ENCODE results near the gene MAB21L1. TPM values are rescaled to one million over a fixed set of nuclear protein-coding genes. Genes with fewer than 3 reads are reported as not detected.
A peak's percentile ranks its signal among the peaks of the same experiment; 100 is the strongest.

Gene MAB21L1
- polyA plus RNA-seq, 3 donors from 2014 or later = not detected

DNA sequence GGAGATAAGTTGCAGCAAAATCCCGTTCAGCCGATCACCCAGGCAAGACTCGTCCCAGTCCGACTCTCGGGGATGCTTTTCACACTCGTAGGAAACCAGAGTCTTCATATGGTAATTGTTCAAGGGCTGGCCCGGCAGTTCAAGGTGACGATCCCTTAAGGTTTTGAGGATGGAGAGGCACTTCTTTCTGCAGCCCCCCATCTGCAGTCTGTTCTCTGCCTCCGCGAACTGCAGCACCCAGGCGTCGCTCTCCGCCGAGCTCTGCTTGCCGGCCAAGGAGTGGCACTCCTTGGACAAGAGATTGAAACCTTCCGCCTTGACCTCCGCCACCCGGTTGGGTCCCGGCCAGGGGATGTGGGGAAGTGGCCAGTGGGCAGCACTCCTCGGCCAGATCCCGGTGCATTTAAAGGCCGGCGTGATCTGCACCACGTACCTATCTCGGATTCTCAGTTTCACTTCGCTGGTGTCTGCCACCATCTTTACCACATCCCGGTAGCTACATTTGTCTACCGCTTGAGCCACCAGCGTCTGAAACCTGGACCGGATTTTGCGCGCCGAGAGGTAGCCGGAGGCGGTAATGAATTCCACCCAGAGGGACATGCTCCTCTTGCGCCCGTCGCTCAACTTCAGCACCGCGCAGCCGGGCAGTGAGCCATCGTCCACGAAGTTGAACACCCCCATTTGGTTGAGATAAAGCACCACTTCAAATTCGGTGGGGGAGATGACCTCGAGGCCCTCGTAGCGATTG, 1.1 kb downstream of the MAB21L1 start:
- Mint-ChIP-seq H3K9me3 (peaks cover 4 to 20% (median 8%) of the 10 kb centered on the region in 6 donors), H3K27me3 (ENCODE audit: low read depth in 3 of 3) (peaks cover 35 to 44% (median 37%) of the 10 kb centered on the region in 3 donors), H3K27ac (peak overlapping the region in 2 of 6 donors; percentile 24 to 67), H3K36me3 (no peaks in the 10 kb centered on the region), H3K4me1 (peaks cover 29 to 63% of the 10 kb centered on the region in 2 donors), H3K4me3 (peak overlapping the region; percentile 77 to 95 (median 90))
- peak; percentile 35 to 48 (median 35) for DNase-seq

DNA sequence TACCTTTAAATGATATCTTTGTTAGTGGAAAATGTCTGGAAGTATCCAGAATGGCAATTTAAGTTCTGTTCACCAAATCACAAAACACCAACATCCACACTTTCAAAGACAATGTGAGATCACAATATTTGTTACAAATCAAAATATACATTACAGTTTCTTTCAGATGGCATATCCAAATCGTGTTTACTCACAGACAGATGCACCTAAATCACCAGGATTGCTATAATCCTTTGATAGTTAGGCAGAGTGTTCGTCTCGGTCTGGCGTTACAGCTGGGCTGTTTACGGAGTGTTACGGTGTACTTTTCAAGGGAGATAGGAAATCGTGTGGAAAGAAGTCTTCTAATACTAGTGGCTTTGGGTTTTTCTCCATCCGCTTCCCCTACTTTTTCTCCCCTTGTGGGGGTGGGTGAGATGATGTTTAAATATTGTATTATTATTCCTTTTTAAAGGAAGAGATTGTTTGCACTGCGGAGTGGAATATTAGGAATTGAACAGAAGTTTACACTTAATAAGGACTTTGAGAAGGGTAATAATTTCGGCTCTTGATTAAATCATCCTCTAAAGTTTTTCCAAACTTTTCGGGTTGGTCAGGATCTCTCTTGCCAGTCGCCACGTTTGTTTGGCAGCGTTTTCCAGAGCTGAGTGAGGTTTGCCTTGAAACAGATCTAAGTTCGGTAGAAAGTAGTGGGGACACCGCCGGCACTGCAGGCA, 1.8 kb downstream of the MAB21L1 start:
- Mint-ChIP-seq H3K27me3 (ENCODE audit: low read depth in 3 of 3) (peaks cover 39 to 51% (median 44%) of the 10 kb centered on the region in 3 donors), H3K9me3 (peaks cover 4 to 27% (median 12%) of the 10 kb centered on the region in 6 donors), H3K4me3 (peak overlapping the region; percentile 77 to 95 (median 90)), H3K4me1 (peaks cover 31 to 67% of the 10 kb centered on the region in 2 donors), H3K27ac (no peak overlapping the region), H3K36me3 (no peaks in the 10 kb centered on the region)
- no peak for DNase-seq

DNA sequence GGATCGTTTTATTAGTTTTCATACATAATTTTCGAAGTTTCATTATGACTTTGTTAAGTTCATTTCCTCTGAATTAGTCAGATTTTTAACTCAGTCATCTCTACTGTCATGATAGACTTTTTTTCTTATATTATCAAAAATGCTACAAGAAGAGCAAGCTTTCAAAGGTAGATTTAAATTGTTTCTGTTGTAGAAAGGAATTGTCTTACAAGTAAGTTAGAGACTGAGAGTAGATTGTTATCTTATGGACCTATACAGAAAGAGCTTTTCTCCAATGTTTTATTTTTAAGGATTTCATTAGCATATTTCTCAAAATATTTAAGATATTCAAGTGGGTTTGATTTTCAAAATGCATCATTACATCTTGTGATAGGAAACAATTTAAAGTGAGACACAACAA, 2.7 kb downstream of the MAB21L1 start:
- Mint-ChIP-seq H3K36me3 (no peaks in the 10 kb centered on the region), H3K9me3 (peaks cover 4 to 31% (median 12%) of the 10 kb centered on the region in 6 donors), H3K4me1 (peaks cover 31 to 66% of the 10 kb centered on the region in 2 donors), H3K4me3 (peak overlapping the region in 1 of 5 donors; percentile 17), H3K27ac (no peak overlapping the region), H3K27me3 (ENCODE audit: low read depth in 3 of 3) (peaks cover 39 to 52% (median 41%) of the 10 kb centered on the region in 3 donors)
- no peak for DNase-seq

DNA sequence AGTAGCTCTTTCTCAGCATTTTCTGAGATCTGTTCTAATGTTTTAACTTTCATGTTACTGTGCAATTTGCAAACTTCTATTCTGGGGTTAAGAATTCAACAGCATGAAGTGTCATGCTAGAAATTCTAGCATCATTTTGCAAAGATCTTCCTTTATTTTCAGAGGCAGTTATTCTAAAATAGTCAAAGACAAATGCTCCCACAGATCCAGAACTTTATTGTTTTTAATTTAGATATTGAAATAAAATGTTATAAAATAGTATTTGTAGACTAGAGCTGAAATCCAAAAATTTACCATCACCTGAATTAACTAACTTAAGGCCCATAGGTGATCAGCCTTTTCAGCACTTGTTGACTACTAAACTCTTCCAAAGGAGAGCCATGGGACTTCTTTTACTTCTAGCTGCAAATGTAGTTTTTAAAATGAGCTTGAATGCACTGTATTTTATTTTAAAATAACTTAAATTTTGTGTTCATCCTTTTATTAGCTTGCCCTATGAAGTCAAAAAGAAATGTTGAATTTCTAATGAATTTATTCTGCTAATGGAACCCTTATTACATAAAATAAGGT, 3.2 kb downstream of the MAB21L1 start:
- no peak overlapping the region for H3K27ac Mint-ChIP-seq
- peaks cover 31 to 61% of the 10 kb centered on the region in 2 donors for H3K4me1 Mint-ChIP-seq
- H3K9me3 Mint-ChIP-seq = peaks cover 4 to 31% (median 11%) of the 10 kb centered on the region in 6 donors
- no peaks in the 10 kb centered on the region for H3K36me3 Mint-ChIP-seq
- H3K27me3 Mint-ChIP-seq (ENCODE audit: low read depth in 3 of 3) = peaks cover 41 to 47% (median 44%) of the 10 kb centered on the region in 3 donors
- DNase-seq = no peak
- no peak overlapping the region for H3K4me3 Mint-ChIP-seq

DNA sequence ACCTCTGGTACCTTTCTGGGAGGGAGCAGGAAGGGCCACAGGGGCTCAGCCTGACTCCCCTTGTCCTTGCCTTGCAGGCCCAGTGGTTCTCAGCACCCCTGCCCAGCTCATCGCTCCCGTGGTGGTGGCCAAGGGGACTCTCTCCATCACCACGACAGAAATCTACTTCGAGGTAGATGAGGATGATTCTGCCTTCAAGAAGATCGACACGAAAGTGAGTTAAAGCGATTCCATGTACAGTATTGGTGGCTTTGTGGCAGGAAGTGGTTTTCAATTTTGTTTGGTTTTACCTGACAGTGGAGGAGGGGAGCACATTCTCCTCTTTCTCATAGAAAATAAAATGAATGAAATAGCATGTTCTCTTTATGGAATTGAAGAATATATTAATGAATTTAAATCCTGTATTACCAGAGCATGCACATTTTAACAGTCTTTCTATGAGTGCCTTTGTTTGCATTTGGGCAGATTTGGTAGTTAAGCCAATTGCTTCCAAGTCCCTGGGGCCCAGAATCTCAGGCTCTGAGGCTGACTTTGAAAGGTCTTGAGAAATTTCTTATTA, 4.1 kb downstream of the MAB21L1 start:
- peaks cover 41 to 46% (median 41%) of the 10 kb centered on the region in 3 donors for H3K27me3 Mint-ChIP-seq (ENCODE audit: low read depth in 3 of 3)
- no peak overlapping the region for H3K27ac Mint-ChIP-seq
- peaks cover 28 to 53% of the 10 kb centered on the region in 2 donors for H3K4me1 Mint-ChIP-seq
- H3K36me3 Mint-ChIP-seq = no peaks in the 10 kb centered on the region
- no peak for DNase-seq
- H3K4me3 Mint-ChIP-seq = no peak overlapping the region
- H3K9me3 Mint-ChIP-seq = peaks cover 4 to 29% (median 11%) of the 10 kb centered on the region in 6 donors

DNA sequence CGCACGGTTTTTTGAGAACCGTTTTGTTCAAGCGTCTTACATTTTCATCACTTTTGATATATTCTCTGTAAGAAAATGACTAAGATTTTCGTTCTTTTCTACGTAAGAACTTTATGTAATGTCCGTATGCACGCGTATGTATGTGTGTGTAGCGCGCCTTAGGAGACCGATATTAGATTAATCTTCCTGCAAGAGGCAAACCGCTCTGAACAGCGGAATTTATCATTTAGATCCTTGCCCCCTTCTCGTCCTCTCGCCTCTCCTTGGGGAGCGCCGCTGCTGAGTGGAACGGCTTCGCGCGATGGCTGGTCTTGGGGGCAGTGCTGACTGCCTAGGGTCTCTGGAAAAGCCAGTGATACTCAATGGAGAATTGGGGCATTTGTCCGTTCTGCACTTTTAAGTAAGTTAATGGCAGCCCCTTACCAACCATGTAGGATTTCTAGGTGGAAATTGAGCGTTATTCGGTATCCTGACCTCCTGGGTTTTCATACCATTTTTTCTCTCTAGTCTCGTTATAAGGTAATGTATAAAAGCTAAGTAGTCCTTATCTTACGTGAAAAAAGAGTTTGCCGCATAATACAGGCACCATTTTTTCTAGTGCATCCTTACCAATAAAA, 4.7 kb downstream of the MAB21L1 start:
- DNase-seq = no peak
- Mint-ChIP-seq H3K36me3 (no peaks in the 10 kb centered on the region), H3K27me3 (ENCODE audit: low read depth in 3 of 3) (peaks cover 35 to 43% (median 36%) of the 10 kb centered on the region in 3 donors), H3K9me3 (peaks cover 4 to 24% (median 9%) of the 10 kb centered on the region in 6 donors), H3K4me1 (peaks cover 27 to 47% of the 10 kb centered on the region in 2 donors), H3K4me3 (peak overlapping the region in 3 of 5 donors; percentile 30 to 72 (median 66)), H3K27ac (no peak overlapping the region)

DNA sequence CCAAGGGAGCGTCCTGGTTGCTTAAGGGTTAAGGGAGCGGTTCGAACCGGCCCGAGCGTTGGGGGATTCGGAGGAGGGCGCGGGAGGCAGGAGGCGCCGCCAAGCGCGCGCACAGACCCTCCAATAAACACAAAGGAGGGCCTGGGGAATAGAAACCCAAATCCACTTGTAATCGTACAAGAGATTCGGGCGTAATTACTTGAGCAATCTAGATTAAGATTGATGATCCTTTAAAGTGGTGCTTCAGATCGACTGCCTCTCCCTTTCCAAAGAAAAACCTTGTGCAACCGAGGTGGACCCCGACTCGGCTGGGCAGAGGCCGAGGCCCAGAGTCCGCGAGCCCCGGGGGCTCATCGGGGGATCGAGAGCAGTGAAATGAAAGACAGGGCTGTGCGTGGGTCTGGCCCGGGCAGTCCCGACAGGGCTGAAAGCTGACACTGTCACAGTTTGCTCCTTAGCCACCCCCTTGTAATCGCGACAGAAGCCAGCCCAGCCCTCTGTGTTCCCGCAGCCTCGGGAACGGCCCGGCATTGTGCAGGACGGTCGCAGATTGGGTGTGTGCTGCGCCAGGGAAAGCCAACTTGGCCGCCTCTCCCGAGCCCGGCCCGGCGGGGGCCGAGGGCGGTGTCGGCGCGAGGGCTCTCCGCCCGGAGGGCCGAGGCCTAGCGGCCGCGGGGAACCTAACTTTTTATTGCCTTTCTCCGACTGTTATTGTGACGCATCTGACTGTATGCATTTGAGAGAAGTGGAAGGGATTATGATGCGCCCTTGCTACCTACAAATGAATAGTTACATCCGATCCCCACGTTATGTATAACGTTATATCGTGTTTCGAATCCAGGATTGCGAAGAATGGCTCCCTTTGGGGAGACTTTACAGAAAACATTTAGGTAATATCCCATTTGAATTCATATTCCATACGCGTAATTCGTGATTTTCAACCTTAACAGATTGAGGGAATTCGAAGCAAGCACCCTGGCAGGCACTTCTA, 5.5 kb downstream of the MAB21L1 start:
- H3K27me3 Mint-ChIP-seq (ENCODE audit: low read depth in 3 of 3) = peaks cover 29 to 37% (median 30%) of the 10 kb centered on the region in 3 donors
- DNase-seq = no peak
- no peaks in the 10 kb centered on the region for H3K36me3 Mint-ChIP-seq
- H3K4me3 Mint-ChIP-seq = peak overlapping the region; percentile 30 to 72 (median 40)
- H3K4me1 Mint-ChIP-seq = peaks cover 18 to 38% of the 10 kb centered on the region in 2 donors
- H3K27ac Mint-ChIP-seq = no peak overlapping the region
- peaks cover 2 to 24% (median 8%) of the 10 kb centered on the region in 6 donors for H3K9me3 Mint-ChIP-seq

DNA sequence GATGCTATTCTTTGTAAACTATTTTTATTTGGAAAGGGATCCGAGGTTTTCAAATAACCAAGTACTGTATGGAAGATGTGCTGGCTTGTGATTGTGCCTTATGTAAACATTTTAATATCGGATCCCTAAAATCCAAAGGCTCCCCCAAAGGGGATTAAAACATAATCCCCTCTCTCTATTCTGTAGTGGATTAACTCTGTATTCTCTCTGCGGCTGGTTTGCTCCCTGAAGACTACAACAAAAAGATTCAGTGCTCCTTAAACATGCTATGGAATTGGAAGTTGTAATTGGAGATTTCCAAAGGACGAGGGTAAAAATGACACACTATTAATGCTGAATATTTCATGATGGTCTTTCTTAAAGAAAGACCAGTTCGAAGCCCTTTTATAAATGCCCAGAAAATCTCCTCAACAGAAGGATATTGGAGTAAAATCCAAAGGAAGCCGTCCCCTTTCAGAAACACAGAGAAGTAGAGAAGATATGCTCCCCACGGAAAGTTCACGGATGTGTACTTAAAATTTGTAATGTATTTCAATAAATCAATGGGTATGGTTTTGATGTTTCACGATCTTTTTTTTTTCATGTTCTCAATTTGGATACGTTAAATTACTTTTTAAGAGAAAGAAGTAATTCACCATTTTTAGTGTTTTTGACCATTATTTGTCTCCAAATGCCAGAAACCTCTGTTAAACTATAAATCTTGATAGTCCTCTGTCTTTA, 6.5 kb downstream of the MAB21L1 start:
- H3K27me3 Mint-ChIP-seq (ENCODE audit: low read depth in 3 of 3) = peaks cover 23 to 27% (median 24%) of the 10 kb centered on the region in 3 donors
- H3K36me3 Mint-ChIP-seq = no peaks in the 10 kb centered on the region
- H3K9me3 Mint-ChIP-seq = peaks cover 2 to 24% (median 7%) of the 10 kb centered on the region in 6 donors
- DNase-seq = no peak
- H3K27ac Mint-ChIP-seq = no peak overlapping the region
- peak overlapping the region in 4 of 5 donors; percentile 31 to 72 (median 53) for H3K4me3 Mint-ChIP-seq
- H3K4me1 Mint-ChIP-seq = peaks cover 8 to 28% of the 10 kb centered on the region in 2 donors

DNA sequence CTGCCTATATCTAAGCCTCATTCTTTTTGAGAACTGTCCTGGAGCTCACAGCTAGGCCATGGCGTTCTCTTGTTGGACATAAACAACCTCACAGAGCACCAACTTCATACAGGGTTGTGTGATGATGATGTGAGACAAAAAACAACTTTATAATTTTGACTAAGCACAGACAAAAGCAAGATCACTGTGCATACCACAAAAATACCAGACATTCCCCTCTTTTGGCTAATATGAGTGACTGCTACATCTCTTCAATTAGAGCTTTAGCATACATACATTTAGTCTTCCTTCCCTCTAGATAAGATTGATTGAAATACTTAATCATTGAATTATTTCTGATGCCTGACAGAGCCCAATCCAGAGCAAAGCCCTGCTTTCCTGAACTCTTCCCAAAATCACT, 8.3 kb downstream of the MAB21L1 start:
- no peak for DNase-seq
- Mint-ChIP-seq H3K4me3 (no peak overlapping the region), H3K27me3 (ENCODE audit: low read depth in 3 of 3) (peaks cover 15 to 21% (median 18%) of the 10 kb centered on the region in 3 donors), H3K36me3 (no peaks in the 10 kb centered on the region), H3K4me1 (peaks cover 8 to 21% of the 10 kb centered on the region in 2 donors), H3K9me3 (peaks cover 2 to 16% (median 8%) of the 10 kb centered on the region in 6 donors), H3K27ac (no peak overlapping the region)

DNA sequence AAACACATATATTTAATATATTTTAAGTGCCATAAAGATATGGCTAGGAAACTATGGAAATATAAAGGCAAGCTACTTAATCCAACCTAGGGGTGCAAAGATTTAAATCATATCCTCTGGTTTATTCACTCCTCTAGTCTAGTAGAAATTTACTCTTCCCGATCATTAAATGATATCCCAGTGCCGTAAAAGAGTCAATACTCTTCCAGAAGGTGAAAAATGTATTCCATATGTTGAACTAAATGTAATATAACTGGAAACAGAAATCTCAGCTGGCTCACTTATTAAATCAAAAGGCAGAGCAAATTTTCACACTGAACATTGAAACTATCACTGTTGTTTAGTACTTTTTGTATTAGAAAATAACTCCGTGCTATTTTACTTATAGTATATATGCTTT, 11.1 kb downstream of the MAB21L1 start:
- H3K4me3 Mint-ChIP-seq = no peak overlapping the region
- H3K9me3 Mint-ChIP-seq = peaks cover 0 to 11% (median 4%) of the 10 kb centered on the region in 6 donors
- no peak for DNase-seq
- H3K27ac Mint-ChIP-seq = no peak overlapping the region
- peaks cover 9 to 12% (median 10%) of the 10 kb centered on the region in 3 donors for H3K27me3 Mint-ChIP-seq (ENCODE audit: low read depth in 3 of 3)
- H3K4me1 Mint-ChIP-seq = peaks cover 2 to 4% of the 10 kb centered on the region in 2 donors
- no peaks in the 10 kb centered on the region for H3K36me3 Mint-ChIP-seq

DNA sequence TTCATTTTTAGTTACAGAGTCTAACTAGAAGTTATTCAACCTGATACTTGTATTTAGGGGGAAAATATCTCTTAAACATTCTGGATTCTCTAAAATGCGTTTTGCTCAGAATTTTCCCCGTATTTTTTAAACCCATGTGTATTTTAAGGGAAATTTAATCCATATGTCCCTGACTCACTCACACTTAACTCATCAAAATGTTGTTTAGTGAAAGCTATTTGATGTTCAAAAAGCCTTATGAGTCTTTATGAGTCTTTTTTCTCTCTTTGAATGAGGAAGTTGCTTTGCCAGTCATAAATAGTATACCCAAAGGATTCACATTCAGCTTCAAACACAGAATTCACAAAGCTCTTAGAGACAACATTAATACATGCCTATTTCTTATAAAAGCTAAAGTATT, 16.4 kb downstream of the MAB21L1 start:
- no peaks in the 10 kb centered on the region for H3K27me3 Mint-ChIP-seq (ENCODE audit: low read depth in 3 of 3)
- H3K4me3 Mint-ChIP-seq = no peak overlapping the region
- no peaks in the 10 kb centered on the region for H3K36me3 Mint-ChIP-seq
- H3K27ac Mint-ChIP-seq = no peak overlapping the region
- H3K4me1 Mint-ChIP-seq = no peaks in the 10 kb centered on the region
- H3K9me3 Mint-ChIP-seq = peaks cover 0 to 6% (median 2%) of the 10 kb centered on the region in 6 donors
- no peak for DNase-seq

DNA sequence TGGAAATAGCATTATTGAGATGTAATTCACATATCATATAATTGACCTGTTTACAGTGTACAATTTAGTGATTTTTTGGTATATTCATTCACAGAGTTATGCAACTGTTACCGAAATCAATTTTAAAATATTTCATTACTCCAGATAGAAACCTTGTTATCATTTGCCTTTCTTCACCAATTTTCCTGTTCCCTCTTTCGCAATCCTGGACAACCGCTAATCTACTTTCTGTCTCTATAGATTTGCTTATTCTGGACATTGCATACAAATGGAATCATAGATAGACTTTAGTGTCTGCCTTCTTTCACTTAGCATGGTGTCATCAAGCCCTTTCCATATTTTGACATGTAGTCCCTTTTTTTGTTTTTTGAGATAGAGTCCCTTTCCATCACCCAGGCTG, 19.2 kb downstream of the MAB21L1 start:
- H3K4me1 Mint-ChIP-seq = no peaks in the 10 kb centered on the region
- H3K36me3 Mint-ChIP-seq = no peaks in the 10 kb centered on the region
- H3K27ac Mint-ChIP-seq = no peak overlapping the region
- H3K4me3 Mint-ChIP-seq = no peak overlapping the region
- no peak for DNase-seq
- H3K27me3 Mint-ChIP-seq (ENCODE audit: low read depth in 3 of 3) = no peaks in the 10 kb centered on the region
- H3K9me3 Mint-ChIP-seq = peaks cover 0 to 6% (median 2%) of the 10 kb centered on the region in 6 donors
